Measurements from ENCODE around the gene EXOSC1. TPM values are rescaled to one million over a fixed set of nuclear protein-coding genes. Genes with fewer than 3 reads are reported as not detected.

The EXOSC1 gene
- total RNA-seq, 1 donor from 2014 or later = 40.3 TPM

DNA sequence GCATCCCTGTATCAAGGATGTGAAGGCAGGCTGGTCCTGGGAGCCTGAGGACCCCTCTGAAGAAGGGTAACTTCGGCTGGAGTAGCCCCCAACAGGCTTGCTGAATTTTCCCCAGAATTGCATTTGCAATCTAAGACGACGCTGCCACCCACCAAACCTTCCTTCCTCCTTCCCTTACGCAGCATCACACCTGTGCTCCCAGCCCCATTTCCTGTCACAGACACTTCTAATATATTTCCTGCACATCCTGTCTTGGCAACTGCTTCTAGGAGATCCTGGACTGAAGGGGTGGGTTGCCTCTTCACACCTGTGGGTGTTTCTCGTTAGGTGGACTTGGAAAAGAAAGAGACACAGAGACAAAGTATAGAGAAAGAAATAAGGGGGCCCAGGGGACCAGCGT lies 29.2 kb downstream of the EXOSC1 start:
- Mint-ChIP-seq H3K27ac (ENCODE audit: unreplicated experiment) (no peak overlapping the region), H3K4me3 (no peak overlapping the region), H3K27me3 (ENCODE audit: low read depth) (no peaks in the 10 kb centered on the region), H3K4me1 (peaks cover 29% of the 10 kb centered on the region), H3K36me3 (ENCODE audit: low read depth) (no peaks in the 10 kb centered on the region), H3K9me3 (no peaks in the 10 kb centered on the region)
- TF ChIP-seq, protein P1, sequence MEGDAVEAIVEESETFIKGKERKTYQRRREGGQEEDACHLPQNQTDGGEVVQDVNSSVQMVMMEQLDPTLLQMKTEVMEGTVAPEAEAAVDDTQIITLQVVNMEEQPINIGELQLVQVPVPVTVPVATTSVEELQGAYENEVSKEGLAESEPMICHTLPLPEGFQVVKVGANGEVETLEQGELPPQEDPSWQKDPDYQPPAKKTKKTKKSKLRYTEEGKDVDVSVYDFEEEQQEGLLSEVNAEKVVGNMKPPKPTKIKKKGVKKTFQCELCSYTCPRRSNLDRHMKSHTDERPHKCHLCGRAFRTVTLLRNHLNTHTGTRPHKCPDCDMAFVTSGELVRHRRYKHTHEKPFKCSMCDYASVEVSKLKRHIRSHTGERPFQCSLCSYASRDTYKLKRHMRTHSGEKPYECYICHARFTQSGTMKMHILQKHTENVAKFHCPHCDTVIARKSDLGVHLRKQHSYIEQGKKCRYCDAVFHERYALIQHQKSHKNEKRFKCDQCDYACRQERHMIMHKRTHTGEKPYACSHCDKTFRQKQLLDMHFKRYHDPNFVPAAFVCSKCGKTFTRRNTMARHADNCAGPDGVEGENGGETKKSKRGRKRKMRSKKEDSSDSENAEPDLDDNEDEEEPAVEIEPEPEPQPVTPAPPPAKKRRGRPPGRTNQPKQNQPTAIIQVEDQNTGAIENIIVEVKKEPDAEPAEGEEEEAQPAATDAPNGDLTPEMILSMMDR (conservative IDR thresholded peaks at IDR 0.05) = no peak
- DNase-seq (ENCODE audit: low read depth, low spot score) = no peak

DNA sequence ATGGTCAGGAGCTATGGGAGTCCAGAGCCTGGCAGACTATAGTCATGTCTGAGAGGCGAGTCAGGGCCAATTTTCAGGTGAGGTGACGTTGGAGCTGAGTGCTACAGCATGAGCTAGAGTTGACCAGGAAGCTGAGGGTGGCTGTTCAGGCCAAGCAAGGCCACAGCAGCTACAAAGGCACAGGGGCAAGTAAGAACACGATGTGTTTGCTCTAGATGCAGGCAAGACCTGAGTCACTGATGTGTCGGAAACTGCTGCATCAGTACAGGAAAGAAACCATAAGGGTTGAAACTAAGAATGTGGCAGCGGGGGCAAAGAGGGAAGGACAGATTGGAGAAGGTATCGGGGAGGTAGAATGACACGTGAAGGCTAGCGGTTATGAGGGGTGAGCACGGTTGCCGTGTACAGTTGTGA lies 32.9 kb downstream of the EXOSC1 start:
- Mint-ChIP-seq H3K9me3 (no peaks in the 10 kb centered on the region), H3K4me3 (no peak overlapping the region), H3K27ac (ENCODE audit: unreplicated experiment) (no peak overlapping the region), H3K4me1 (peaks cover 13% of the 10 kb centered on the region), H3K36me3 (ENCODE audit: low read depth) (no peaks in the 10 kb centered on the region), H3K27me3 (ENCODE audit: low read depth) (no peaks in the 10 kb centered on the region)
- TF ChIP-seq, protein P1 (conservative IDR thresholded peaks at IDR 0.05) = no peak
- DNase-seq (ENCODE audit: low read depth, low spot score) = no peak

DNA sequence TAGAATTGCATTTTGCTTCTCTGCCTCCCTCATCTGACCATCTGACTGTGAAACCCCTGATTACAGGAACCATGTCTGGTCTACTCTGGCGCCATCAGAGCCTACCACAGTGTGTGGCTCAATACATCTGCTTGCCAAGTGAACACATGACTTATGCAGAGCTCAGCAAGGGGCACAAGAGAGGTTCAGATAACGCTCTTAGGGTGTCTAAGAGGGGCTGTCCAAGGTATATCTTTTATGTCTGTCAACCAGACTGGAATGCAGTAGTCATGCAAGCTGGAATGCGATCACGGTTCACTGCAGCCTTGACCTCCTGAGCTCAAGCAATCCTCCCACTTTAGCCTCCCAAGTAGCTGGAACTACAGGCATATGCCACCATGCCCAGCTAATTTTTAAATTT lies 34.4 kb downstream of the EXOSC1 start:
- Mint-ChIP-seq H3K27me3 (ENCODE audit: low read depth) (no peaks in the 10 kb centered on the region), H3K9me3 (no peaks in the 10 kb centered on the region), H3K4me1 (peaks cover 17% of the 10 kb centered on the region), H3K36me3 (ENCODE audit: low read depth) (no peaks in the 10 kb centered on the region), H3K27ac (ENCODE audit: unreplicated experiment) (no peak overlapping the region), H3K4me3 (no peak overlapping the region)
- TF ChIP-seq, protein P1 (conservative IDR thresholded peaks at IDR 0.05) = no peak
- DNase-seq (ENCODE audit: low read depth, low spot score) = no peak

DNA sequence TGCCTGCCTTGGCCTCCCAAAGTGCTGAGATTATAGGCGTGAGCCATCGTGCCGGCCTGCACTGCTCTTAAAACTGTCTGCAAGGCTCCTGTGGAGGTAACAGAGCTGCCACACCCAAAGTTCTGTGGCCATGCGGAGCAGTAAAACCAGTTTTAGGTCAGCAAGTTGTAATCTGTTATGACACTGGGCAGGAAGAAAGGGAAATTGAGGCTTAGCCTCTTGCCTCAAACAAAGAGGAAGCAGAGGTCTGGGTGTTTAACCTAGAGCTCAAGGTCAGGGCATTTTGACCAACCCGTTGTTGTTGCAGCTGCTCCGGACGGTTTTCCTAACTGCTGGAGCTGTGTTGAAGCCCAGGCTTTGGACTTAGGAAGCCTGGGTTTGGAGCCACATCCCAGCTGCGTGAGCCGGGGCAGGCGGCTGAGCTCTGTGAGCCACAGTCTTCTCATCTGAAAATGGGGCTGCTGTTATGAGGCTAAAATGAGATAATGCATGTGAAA lies 37.3 kb downstream of the EXOSC1 start:
- H3K9me3 Mint-ChIP-seq = no peaks in the 10 kb centered on the region
- H3K36me3 Mint-ChIP-seq (ENCODE audit: low read depth) = no peaks in the 10 kb centered on the region
- H3K27me3 Mint-ChIP-seq (ENCODE audit: low read depth) = no peaks in the 10 kb centered on the region
- peaks cover 10% of the 10 kb centered on the region for H3K4me1 Mint-ChIP-seq
- DNase-seq (ENCODE audit: low read depth, low spot score) = no peak
- no peak overlapping the region for H3K4me3 Mint-ChIP-seq
- TF ChIP-seq, protein P1 (conservative IDR thresholded peaks at IDR 0.05) = no peak
- H3K27ac Mint-ChIP-seq (ENCODE audit: unreplicated experiment) = no peak overlapping the region

DNA sequence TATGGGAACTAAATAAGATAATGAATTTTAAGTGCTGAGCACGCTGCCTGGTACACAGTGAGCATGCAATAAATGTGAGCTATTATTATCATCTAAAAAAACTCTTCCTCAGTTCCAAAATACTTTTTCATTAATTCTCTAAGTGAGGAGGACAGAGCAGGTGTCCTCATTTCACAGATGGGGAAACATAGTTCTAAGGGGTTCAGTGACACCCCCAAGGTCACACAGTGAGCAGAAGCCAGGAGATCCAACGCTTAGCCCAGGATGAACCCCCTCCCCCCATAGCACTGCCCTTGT lies 37.9 kb downstream of the EXOSC1 start:
- no peaks in the 10 kb centered on the region for H3K27me3 Mint-ChIP-seq (ENCODE audit: low read depth)
- TF ChIP-seq, protein P1 (conservative IDR thresholded peaks at IDR 0.05) = no peak
- H3K9me3 Mint-ChIP-seq = no peaks in the 10 kb centered on the region
- H3K27ac Mint-ChIP-seq (ENCODE audit: unreplicated experiment) = no peak overlapping the region
- H3K4me1 Mint-ChIP-seq = peaks cover 10% of the 10 kb centered on the region
- no peak for DNase-seq (ENCODE audit: low read depth, low spot score)
- no peak overlapping the region for H3K4me3 Mint-ChIP-seq
- no peaks in the 10 kb centered on the region for H3K36me3 Mint-ChIP-seq (ENCODE audit: low read depth)
